ENCODE measurements around the gene HOXA13.

The HOXA13 gene

GRCh38 chr7:27192546-27193334 is 7.2 kb downstream of the HOXA13 start:
- DNase-seq (ENCODE audit: low spot score), result peak; percentile 61

DNA sequence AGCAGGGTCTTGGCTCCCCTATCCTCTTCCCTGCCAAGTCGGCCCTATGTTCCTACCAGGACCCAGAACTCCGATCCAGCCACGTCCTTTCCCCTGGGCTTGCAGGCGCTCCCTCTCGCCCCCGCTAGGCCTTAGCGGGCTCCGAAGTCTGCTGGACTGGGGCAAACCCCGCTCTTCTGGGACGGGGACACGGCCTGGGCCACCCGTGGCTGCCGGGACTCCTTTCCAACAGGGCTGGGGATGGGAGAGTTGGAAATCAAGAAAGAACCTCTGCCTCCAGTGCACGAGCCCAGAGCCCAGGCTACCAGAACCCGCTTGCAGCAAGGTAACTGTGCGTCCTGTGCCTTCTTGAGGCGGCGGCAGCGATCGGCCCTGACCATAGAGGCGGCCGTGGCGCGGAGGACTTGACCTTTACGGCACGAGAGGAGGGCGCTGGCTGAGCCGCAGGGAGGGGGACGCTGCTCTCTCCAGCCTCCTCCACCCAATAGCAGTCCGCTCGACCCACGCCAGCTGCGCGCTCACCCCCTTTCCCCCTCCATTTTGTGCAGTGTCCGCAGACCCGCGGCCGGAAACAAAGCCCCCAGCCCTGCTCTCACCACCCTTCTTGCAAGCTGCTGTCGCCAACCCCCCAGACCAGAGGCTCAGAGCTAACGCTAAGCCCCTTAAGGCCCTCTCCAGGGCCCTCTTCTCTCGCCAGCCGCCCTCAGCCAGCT is 7.9 kb downstream of the HOXA13 start:
- no peak for DNase-seq (ENCODE audit: low spot score)

DNA sequence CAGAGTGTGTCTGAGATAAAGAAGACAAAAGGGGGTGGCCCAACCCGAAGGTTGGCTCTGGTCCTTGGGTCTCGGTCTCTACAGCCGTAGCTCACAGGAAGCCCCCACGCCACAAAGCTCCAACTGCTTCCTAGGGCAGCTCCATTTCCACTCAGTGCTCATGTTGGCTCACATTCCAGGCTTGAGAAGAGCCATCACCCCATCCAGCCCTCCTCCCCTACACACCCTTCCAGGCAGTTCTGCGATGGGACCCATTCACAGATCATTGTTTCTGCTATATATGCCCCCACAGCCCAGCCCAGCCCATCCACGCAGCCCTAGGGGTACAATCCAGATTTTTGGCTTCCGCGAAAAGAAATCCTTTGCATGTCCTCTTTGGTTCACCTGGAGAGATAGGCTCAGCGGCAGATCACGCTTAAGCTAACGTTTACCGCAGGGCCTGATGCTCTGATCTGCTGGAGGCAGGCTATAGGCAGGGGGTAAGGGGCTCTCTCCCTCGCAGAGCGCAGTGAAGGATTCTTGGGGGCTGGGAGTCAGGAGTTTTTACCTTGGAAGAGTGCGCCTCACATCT is 8.6 kb downstream of the HOXA13 start:
- DNase-seq (ENCODE audit: low spot score), result no peak

DNA sequence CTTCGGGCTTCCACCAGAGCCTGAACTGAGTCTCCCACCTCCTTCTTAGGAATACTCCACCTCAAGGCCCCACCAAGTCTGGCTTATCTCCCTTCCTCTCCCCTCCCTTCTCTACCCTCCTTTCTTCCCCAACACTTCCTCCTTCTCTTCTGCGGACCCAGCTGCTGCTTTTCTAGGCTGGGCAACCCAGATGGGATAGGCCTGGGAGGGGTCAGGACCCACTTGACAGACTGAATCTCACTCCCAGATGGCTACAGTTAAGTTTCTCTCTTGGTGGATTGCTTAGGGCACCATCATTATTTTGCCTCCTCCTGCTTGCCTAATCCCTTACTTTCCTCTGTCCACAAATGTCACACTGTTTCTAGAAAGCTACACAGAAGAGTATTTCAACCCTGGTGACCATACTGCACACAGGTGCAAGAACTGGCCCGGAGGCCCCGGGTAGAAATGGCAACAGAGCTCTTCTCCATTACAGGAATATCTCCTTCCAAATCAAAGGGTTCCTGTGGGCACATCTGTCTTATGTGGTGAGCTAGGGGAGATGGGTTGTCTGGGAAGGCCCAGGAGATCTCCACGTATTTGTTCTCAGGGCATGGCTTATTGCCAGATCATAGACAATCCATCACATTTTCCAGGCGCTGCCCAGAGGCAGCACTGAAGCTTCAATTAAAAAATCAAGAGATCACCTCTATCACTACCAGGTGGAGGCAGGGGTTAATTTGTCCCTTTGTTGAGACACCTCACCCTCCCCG is 9.7 kb downstream of the HOXA13 start:
- no peak for DNase-seq (ENCODE audit: low spot score)

- DNase-seq (ENCODE audit: low spot score), result no peak
Observed at GRCh38 chr7:27189295-27189996, 10.4 kb downstream of the HOXA13 start.

- no peak for DNase-seq (ENCODE audit: low spot score)
Observed at GRCh38 chr7:27188386-27189294, 11.3 kb downstream of the HOXA13 start.

GRCh38 chr7:27187475-27188385 is 12.2 kb downstream of the HOXA13 start:
- DNase-seq (ENCODE audit: low spot score), result no peak

DNA sequence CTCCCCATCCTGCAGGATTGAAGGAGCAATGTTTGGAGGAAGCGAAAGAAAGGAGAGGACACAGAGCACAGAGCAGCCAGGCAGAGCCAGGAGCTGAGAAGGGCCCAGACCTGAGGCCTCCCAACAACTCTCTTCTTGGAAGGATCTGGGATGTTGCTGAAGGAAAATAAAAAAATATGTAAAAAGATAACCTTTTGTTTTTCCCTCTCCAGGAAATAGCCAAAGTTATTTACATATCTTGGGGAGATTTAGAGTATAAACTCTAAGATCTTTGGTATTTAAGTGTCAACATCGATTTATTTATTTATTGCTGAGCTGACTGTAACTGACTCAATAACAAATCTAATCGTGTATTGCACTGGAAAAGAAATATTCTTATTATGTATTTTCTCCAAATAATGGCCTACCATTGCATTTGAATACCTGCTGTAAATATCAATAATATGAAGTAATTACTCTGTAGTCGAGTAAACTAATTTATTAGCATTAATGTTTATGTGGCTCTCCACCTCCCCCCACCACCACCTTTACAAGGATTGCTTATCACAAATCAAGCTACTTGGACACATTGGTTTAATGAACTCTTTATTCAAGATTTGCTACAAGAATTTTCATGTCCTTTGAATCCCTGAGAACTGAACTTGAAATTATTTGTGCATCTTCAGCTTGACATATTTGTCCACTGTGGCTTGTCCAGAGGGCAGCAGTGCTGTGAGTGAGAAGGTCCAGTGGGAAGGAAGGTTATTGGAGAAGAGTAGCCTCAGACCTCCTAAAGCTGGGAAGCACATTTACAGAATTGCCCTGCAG is 13.0 kb downstream of the HOXA13 start:
- DNase-seq (ENCODE audit: low spot score), result no peak

GRCh38 chr7:27185854-27186667 is 13.8 kb downstream of the HOXA13 start:
- no peak for DNase-seq (ENCODE audit: low spot score)

GRCh38 chr7:27185013-27185853 is 14.7 kb downstream of the HOXA13 start, which contains the start of gene HOXA11:
HOXA11 (minus strand) TSS chr7:27185232; CDS start chr7:27185144, 88 bp downstream.
- peak; percentile 67 for DNase-seq (ENCODE audit: low spot score)

DNA sequence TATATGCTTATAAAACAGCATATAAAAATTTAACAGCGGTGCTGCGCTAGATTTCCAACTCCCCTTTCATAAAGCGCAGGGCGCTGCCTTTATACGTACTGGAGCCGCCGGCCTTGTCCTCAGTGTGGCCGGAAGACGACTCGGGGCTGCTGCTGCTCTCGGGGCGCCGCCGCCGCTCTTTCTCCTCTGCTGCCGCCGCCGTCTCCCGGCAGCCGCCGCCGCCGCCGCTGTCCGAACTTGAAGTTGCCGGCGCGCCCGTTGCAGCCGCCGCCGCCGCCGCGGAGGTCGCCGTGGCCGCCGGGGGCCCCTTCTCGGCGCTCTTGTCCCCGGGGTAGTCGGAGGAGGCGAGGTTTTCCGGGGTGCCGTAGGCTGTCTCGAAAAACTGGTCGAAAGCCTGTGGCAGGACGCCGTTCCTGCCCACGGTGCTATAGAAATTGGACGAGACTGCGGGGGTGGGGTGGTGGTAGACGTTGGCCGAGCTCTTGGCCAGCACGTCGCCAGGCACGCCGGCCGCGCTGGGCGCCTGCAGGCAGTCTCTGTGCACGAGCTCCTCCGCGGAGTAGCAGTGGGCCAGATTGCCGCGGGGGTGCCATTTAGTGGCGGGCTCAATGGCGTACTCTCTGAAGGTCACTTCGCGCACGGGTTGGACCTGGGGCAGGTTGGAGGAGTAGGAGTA is 15.4 kb downstream of the HOXA13 start:
- DNase-seq (ENCODE audit: low spot score), result peak; percentile 60

- no peak for DNase-seq (ENCODE audit: low spot score)
Observed at GRCh38 chr7:27183682-27184336, 16.1 kb downstream of the HOXA13 start.

GRCh38 chr7:27182861-27183681 is 16.8 kb downstream of the HOXA13 start:
- no peak for DNase-seq (ENCODE audit: low spot score)

GRCh38 chr7:27182285-27182841 is 17.5 kb downstream of the HOXA13 start:
- DNase-seq (ENCODE audit: low spot score), result no peak
